Stimulated activated CD4-positive, alpha-beta T cell treated with anti-CD3 and anti-CD28 coated beads, Interleukin-15, amount 100 ng/mL, for 24 hours (primary cell): ENCODE data around the gene RAD51.
A peak's percentile ranks its signal among the peaks of the same experiment; 100 is the strongest.

Source experiments
- DNase-seq: peaks from one replicate; pipeline ENCODE4 v3.0.0-alpha.2; 2020

RAD51 gene

DNA sequence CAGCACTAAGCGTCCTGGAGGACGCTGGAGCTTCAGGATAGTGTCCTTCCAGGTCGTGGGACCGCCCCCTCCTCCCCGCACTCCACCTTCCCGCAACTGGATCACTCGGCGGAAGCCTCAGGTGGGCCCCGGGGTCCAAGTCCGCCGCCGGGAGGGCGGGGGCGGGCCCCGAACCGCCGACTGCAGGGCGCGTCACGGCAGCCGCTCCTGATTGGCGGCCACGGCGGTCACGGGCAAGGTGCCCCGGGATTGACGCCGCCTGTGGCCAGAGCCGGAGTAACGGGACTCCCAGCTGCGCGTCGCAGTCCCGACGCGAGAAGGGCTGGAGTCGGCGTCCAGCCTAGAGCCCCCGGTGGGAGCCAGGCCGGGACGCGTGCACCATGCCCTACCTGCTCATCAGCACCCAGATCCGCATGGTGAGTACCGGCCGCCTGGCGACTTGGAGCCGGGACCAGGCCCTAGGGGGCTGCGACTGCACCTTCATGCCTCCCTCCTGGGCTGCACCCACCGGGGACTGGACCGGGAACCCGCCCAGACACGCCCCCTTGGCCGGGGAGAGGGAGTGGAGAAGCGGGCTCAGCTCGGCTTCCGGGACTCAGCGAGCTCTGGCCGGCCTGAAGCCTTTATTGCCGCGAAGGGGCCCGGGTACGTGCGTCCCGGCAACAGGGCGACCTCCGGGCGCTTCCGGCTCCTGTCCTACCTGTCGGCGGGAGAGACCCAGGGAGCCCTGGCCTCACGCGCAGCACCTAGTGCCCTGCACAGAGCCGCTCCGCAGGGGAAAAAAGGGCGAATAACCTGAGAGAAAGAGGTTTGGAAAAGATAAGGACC is 69.0 kb downstream of the RAD51 start, which contains the start of gene GCHFR:
Gene GCHFR (plus strand): TSS at position 268 of the 828 bp plus-strand sequence. CDS start 113 bp downstream, at position 381.
- DNase-seq, result peak; percentile 80

DNA sequence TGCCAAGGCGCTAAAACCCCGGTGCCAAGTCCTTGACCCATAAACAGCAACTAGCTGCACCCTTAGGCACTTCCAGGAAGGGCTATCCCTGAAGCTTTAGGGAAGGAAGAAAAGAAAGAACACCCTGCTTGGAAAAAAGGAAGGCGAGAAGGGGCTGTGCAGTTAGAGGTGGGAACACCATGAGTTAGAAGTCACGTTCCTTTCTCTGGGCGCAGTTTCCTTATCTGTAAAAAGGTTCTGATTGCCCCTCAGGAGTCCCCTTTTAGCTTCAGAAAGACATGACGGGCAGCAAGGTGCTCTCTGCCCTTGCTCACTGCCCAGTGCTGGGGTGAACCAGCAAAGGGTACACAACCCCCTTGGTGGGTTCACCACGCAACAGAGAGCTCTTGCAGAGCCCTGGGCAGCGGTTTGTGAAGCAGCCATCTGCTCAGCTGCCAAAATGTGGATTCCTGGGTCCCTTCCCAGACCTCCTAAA is 69.7 kb downstream of the RAD51 start:
- DNase-seq, result no peak

DNA sequence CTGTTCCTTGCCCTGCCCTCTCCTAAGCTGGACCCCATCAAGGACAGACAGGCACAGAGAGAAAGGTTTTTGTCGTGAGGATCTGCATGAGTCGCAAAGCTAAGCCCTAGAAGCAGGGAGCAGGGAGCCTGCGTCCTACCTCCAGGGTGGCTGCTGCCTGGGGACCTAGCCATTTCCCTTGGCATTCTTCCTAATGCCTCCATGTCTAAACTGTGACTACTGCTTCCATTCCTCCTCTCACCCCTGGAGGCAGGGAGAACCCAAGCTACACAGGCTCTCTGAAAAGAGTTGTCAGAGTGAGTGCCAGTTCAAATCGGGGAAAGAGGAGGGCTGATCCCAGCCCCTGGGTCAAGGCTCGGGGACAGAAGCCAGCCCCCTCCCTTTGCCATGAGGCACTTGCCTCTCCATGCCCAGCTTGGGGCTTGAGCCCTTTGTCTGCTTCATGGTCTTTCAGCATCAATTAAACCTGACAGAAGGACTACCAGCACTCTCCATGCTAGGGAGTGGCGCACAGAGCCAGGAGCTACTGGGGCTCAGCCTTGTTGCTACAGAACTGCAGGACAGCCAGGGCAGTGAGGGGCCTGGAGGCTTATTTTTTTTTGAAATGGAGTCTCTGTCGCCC is 71.3 kb downstream of the RAD51 start:
- no peak for DNase-seq

DNA sequence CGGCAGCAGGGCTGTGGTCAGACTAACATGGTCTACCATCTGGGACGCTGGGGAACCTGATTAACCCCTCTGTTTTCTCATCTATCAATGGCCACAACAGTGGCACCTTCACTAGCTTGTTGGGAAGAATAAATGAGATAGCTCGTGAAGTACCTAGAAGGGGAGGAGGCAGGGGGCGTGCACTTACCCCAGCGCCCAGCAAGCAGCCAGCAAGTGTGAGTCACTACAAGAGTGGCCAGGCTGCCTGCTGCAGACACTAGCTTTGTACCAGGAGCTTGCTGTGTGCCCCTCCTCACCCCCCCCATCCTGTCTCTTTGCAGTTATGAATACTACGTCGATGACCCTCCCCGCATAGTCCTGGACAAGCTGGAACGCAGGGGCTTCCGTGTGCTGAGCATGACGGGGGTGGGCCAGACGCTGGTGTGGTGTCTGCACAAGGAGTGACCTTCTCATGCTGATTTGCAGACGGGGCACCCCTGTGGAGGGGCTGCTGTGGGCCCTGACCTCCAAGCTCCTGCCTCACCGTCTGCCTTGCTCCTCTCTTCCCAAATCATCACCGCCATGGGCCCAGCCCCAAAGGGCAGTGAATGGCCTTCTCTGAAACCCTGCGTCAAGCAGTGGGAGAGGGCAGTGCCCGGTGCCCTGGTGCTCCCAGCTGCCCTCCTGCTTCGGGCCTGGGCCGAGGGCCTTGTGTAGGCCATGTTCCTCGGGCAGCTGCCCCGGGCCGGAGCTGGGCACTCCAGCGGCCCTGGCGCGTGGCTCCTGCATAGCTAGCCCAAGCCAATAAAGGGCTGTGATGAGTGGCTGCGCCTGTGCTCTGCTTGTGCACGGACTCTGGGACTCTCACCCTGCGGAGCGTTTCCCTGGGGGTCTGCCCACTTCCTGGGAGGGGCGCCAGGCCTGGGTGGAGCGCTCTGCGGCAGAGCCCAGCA is 72.2 kb downstream of the RAD51 start:
- no peak for DNase-seq

DNA sequence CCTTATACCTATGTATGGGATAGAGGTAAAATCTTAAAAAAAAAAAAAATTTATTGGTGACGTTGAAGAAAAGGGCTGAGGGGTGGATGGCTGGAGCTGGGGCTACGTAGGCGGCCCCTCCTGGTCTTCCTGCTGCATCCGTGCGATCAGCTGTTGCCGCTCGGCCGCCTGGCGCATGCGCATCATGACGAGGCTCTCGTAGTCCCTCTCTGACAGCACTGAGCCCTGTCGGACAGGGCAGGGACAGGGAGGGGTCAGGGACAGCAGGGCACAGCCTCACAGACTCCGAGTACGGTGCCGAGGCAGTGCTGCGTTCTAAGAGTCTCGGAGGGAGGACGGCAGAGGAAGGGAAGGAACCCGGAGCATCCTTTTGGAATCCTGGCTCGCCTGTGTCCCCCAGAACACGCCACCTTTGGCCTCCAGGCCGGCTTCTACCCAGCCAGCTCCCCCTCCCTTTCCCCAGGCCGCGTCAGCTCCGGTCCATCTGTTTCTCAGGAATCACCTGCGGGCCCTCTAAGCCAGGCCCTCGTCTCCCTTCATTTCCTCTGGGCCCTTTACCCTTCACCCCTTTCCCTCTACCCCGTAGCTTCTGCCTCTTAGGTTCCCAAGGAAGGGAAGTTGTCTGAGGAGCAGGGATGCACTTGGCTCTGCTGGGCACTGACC is 73.0 kb downstream of the RAD51 start:
- DNase-seq, result no peak

DNA sequence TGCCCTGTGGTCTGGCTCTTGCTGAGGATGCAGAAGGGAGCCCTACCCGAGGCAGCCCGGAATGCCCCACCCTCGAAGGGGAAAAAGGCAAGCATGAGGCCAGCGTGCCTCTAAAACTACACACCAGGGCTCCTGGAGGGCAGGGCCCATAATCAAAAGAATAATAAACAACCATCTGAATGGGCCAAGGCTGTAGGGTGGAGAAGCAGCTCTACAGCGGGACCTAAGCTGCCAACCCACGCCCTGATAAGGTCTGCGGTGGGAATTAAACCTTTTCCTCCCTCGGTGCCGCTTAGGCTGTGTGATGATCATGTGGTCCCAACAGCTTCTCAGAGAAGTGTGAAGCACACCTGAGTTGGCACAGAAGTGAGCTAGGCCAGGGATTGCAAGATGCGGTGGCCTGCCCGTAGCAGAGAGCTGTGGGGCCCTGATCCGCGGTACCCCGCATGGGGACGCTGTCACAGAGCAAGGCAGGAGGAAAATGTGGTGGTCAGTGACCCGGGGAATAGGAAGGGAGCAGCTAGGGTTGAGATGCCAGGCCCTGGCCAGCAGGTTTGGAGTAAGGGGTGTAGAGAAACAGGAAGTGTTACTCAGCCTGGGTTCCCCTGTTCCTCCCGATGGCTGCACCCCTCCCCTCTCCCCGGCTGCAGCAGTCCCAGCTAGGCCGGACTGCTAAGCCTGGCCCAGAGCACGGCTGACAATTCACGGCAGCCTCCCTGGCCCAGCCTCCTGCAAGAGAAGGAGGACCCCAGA is 73.7 kb downstream of the RAD51 start:
- no peak for DNase-seq

DNA sequence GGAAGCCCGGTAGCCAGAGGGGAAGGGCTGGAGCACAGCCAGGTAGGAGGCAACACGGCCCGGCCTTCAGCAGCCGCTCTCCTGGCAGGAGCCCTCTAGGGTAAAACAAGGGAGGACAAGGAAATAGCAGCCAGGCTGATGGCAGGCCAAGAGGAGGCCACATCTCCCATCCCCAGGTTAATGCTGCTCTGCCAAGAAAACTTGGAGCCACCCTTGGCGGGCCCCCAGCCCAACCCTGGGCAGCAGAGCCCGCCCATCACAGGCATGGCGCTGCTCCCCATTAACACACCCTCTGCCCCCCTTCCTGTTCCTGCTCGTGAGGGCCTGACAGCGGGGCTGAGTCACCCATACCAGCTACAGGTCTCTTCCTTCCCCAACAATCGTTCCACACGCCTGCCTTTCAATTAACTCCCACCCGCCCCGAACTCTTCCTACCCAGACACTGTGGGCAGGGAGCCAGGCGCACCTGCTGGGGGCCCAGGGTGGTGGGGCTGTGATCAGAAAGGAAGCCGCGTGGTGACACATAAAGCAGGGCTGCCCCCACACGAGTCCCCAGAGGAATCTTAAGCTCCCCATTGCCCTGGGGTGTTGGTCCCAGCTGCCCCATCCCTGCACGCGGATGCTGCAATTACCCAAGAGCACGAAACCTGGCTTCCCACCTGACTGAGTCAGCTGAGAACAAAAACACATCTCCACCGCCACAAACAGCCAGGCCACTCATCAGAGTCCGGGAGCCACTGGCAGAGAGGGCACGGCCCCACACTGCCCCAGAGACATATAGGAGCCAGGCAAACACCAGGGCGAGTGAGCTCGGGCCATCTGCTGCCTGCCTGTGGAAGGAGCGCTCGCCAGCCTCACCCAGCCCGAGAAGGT is 74.5 kb downstream of the RAD51 start, which contains the start of gene C15orf62:
Gene C15orf62 (plus strand): TSS at position 707 of the 873 bp plus-strand sequence. CDS start 516 bp downstream, outside the sequence.
- peak; percentile 80 for DNase-seq

DNA sequence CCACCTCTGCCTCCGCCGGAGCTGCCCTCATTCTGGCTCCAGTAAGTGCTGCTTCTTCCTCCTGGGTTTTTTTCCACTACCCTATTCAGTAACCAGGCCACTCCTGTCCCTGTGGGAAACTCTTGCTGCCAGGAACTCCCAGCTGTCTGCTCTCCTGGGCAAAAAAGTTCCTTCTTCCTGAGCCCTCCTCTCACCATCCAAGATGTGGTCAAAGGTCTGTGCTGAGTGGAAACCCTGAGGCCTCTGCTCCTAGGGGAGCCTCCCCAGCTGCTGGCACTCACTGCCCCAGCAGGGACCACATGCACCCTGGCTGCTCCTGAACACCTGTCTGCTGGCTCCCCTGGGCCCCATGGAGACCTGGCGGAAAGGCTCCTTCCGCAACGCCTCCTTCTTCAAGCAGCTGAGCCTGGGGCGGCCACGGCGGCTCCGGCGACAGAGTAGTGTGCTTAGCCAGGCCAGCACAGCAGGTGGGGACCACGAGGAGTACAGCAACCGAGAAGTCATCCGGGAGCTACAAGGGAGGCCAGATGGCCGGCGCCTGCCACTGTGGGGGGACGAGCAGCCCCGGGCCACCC is 75.3 kb downstream of the RAD51 start:
- DNase-seq, result no peak

DNA sequence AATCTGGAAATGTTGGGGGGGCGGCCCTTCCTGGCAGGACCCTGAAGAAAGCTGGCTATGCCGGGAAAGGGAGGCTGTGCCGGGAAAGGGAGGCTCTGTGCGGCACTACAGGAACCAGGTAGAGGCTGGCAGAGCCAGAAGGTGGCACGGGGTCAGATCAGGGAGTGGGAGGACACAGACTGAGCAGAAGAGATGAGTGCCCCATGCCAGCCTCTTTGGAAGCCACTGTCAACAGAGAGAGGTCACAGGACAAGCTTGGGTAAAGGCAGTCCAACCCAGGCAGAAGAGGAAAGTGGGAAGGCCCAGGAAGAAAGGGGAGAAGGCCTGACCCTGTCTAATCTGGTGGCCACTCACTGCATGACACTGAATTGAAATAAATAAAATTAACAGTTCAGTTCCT is 76.3 kb downstream of the RAD51 start:
- no peak for DNase-seq

DNA sequence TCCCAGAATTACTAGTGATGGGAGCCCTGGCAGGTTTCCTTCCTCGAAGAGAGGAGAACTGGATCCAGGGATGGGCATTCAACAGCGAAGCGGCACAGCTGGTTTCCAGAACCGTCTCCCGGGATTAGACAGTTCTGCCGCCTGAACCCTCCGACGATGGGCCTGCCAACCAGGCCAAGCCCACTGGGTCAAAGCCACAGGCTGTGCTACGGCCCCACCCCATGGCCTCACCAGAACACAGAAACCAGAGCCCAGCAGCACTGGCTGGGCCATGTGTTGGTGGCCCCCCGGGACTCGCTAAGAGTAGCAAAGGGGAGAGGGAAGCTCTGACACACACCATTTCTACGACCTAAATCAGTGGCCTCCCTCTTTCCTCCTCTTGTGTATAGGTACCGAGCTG is 77.0 kb downstream of the RAD51 start:
- no peak for DNase-seq

DNA sequence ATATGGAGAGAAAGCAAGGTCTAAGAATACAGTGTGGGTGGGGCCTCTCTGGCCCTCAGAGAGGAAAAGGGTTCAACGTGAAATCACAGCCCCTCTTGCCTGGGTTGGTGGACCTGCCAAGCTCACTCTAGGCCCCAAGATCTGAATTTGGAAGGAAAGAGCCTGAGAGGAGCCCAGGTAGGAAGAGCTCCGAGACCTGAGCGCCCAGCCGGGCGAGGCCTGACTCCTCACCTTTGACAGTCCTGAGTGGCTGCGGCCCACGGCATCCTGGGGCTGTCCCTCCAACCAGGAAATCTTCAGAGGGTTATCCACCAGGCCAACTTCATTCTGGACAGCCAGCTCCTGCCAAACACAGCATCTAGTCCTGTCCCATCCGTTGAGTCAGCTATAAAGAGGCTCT is 78.5 kb downstream of the RAD51 start:
- DNase-seq, result no peak

DNA sequence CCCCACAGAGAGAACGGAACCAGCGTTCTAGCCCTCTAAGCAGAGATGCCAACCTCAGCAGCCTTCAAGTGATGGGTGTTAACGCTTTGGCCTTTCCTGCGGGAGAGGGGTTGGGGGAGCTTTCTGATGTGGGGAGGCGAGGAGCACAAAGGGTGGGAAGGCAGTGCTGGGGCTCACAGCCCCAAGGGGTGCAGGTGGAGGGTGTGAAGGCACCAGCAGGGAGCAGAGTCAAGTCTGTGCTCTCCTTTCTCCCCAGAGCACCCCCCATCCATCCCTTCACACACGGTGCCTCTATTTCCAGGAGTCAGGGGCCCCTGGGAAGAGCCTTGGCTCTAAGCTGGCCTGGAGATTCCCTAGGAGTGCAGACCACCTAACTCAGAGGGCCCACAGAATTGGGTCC is 78.9 kb downstream of the RAD51 start:
- DNase-seq, result no peak

DNA sequence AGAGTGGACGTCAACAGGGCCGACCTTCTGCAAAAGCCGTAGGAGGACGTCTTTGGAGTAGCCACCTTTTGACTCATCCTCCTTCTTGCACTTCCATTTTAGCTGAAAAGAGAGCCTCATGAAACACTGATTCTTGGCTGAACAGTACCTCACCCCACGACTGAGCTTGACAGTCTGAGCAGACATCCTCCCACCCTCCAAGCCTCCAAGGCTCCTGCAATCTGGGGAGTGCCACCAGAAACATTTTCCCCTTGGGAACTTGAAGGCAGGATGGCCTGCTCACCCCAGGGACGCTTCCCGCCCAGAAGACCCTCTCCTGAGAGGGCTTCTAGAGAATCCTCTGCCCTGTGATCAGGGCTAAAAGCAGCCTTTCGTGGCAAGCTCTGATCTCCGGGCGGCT is 80.0 kb downstream of the RAD51 start:
- DNase-seq, result no peak

DNA sequence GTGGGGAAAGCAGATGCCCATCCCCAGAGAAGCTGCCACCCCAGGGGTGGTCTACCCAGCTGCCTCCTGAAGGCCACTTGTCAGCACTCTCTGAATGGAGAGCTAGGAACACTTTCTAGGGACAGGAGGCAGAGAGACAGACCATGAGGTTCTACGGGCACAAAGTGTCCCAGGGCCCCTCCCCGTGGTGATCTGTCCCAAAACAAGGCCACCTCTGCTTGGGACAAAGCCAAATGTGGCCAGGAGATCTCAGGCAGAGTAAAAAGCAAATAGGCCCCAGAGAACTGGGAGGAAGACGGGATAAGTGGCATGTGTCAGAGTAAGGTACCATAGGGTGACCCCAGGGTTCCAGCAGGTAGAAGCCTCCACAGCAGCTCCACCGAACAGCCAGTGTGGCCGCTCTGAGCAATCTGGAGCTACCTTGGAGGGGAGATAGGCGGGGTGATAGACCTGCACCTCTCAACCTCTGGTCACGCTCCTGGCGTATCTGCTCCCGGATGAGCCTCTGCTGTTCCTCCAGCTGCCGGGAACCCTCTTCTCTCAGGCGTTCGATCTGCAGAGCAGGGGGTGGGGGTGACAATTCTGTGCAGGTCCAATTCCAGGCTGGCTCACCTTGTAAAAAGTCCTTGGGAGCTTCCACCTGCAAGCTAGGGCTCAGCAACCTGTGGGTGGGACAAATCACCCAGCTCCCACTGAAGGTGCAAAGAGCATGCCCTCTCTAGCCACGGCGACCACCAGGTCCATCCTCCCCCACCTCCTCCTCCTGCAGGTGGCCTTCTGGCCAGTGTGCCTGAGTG is 81.0 kb downstream of the RAD51 start:
- DNase-seq, result no peak

DNA sequence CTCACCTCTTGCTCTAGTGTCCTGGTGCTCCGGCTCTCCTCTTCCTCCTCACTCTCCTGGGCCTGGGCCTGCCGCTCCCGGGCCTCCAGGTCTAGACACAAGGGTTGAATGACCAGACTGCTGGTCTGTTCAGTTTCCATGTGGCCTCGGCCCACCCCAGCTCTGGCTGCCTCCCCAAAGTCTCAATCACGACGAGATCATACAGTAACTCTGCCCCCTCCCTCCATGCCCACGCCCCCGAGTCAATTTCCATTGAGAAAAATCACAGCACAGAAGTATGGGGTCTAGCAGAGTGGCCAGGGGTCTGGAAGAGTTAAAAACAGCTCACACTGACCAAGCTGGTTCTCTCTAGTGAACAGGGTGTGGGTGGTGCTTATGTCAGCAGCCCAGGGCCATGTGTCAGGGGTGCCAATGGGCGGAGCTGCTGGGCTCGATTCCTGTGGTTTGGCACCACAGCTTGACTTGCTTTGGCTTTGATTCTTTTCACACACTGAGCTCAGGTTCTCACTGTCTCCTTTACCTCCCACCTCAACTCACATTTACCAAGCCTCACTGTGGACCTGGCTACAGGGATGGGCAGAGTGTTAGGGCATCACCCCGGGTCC is 81.7 kb downstream of the RAD51 start:
- DNase-seq, result peak; percentile 44
